SJSA1 (cell line): ENCODE results near the gene ASB8. TPM values are rescaled to one million over a fixed set of nuclear protein-coding genes. Genes with fewer than 3 reads are reported as not detected.

Experiments used
- total RNA-seq: library from RNA; depleted of rRNA; stranded (reverse); fragments of >200 nt; shearing (Covaris generic); gene quantifications from 2 replicates; pipeline ENCODE4 v1.2.3, GENCODE V29; 2014; rRNA removed

Gene ASB8
- total RNA-seq, 1 experiment from 2014 or later: 314 TPM

Other genes starting within 250 kb of the ASB8 start
- 83.1 and 143 TPM in 2 replicates for gene TMEM106C, start 193.9 kb downstream of the ASB8 start, total RNA-seq
- not detected in 2 replicates for gene COL2A1, start 153.0 kb downstream of the ASB8 start, total RNA-seq
- 36.2 and 49.5 TPM in 2 replicates for gene SENP1, start 51.4 kb downstream of the ASB8 start, total RNA-seq
- gene PFKM, start 38.2 kb downstream of the ASB8 start, total RNA-seq: 791 and 920 TPM in 2 replicates
- 10.1 and 11.9 TPM in 2 replicates for gene CCDC184, start 26.1 kb upstream of the ASB8 start, total RNA-seq
- not detected in 2 replicates for gene OR10AD1, start 45.8 kb upstream of the ASB8 start, total RNA-seq
- 9.9 and 12.8 TPM in 2 replicates for gene ZNF641, start 193.4 kb upstream of the ASB8 start, total RNA-seq